Measurements from ENCODE around the gene TUBGCP4. TPM values are rescaled to one million over a fixed set of nuclear protein-coding genes. Genes with fewer than 3 reads are reported as not detected.

The TUBGCP4 gene
- total RNA-seq, 4 donors from 2014 or later = 12.7 to 25.1 (median 16.0) TPM

DNA sequence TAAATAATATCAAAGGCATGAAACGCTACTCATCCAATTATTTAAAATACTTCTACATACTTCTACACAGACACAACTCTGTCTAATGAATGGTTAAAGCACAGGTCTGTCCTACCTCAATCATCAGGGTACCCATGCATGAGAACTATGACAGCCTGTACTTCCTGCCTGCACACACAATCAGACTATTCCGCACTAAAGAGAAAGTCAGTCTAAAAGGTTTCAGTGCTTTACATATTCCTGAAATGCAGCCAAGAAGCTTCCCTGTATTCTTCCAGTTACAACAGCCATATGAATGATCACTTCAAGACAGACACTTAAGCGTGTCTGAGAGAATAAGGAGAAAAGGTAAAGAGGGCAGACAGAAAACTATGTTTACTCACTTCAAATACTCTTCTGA is 58.8 kb downstream of the TUBGCP4 start:
- no peak for DNase-seq
- WGBS, 2 donors (ENCODE audit: low coverage in 1 of 2) = 70 to 74% methylated on average over 2 to 3 of the region's 3 CpGs
- H3K27ac ChIP-seq = no peak overlapping the region
- intact Hi-C loops (cut with DNase I; ENCODE audit: low total_unique reads) = no loop called here
- H3K27me3 ChIP-seq = no peaks in the 10 kb centered on the region
- no peak overlapping the region for H3K4me3 ChIP-seq
- in situ Hi-C loops (cut with MboI; ENCODE audit: low pct_ligation_motif_present in 1 of 4, low pct_unique_long_range_greater_than_20kb in 1 of 4, low sequenced_read_pairs in 3 of 4) = no loop called here
- TF ChIP-seq POLR2AphosphoS5 (IDR thresholded peaks at IDR 0.05) = no peak
- TF ChIP-seq, protein P1, sequence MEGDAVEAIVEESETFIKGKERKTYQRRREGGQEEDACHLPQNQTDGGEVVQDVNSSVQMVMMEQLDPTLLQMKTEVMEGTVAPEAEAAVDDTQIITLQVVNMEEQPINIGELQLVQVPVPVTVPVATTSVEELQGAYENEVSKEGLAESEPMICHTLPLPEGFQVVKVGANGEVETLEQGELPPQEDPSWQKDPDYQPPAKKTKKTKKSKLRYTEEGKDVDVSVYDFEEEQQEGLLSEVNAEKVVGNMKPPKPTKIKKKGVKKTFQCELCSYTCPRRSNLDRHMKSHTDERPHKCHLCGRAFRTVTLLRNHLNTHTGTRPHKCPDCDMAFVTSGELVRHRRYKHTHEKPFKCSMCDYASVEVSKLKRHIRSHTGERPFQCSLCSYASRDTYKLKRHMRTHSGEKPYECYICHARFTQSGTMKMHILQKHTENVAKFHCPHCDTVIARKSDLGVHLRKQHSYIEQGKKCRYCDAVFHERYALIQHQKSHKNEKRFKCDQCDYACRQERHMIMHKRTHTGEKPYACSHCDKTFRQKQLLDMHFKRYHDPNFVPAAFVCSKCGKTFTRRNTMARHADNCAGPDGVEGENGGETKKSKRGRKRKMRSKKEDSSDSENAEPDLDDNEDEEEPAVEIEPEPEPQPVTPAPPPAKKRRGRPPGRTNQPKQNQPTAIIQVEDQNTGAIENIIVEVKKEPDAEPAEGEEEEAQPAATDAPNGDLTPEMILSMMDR (IDR thresholded peaks at IDR 0.05) = no peak
- no peak for TF ChIP-seq POLR2A (IDR thresholded peaks at IDR 0.05)
- H3K9me3 ChIP-seq = no peaks in the 10 kb centered on the region
- peaks cover 0 to 37% (median 8%) of the 10 kb centered on the region in 4 donors for H3K36me3 ChIP-seq
- no peaks in the 10 kb centered on the region for H3K4me1 ChIP-seq

DNA sequence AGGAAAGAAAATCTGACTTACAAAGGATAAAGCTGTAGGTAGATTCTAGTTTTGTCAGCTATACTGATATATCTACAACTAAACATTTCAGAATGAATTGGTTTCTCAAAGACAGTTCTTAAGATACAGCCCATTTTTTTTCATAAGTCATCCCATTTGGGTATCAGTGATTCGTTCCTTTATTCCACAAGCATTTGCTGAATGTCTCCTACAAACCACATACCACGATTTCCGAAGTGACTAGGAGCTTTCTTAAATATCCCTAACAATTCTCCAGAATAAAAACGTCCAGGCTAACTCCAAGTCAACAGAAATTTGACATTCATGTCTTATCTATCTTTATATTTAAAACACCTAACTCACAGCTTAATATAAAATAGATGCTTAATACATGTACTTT is 62.3 kb downstream of the TUBGCP4 start:
- Histone ChIP-seq H3K9me3 (no peaks in the 10 kb centered on the region), H3K4me1 (no peaks in the 10 kb centered on the region), H3K27ac (no peak overlapping the region), H3K27me3 (no peaks in the 10 kb centered on the region), H3K4me3 (no peak overlapping the region), H3K36me3 (peaks cover 0 to 45% (median 12%) of the 10 kb centered on the region in 4 donors)
- WGBS, 2 donors (ENCODE audit: low coverage in 1 of 2) = 90 to 92% methylated on average over 4 of the region's 4 CpGs
- DNase-seq = no peak
- TF ChIP-seq POLR2AphosphoS5 (IDR thresholded peaks at IDR 0.05) = no peak
- TF ChIP-seq, protein P1 (IDR thresholded peaks at IDR 0.05) = no peak
- TF ChIP-seq EP300 (IDR thresholded peaks at IDR 0.05; ENCODE audit: low read depth) = no peak
- TF ChIP-seq POLR2A (IDR thresholded peaks at IDR 0.05) = no peak
- intact Hi-C loops (cut with DNase I; ENCODE audit: low total_unique reads) (no loop called here), in situ Hi-C loops (cut with MboI; ENCODE audit: low pct_ligation_motif_present in 1 of 4, low pct_unique_long_range_greater_than_20kb in 1 of 4, low sequenced_read_pairs in 3 of 4) (no loop called here)

GRCh38 chr15:43433661-43434303 is 62.9 kb downstream of the TUBGCP4 start:
- no peak overlapping the region for H3K4me3 ChIP-seq
- H3K27ac ChIP-seq = no peak overlapping the region
- intact Hi-C loops (cut with DNase I; ENCODE audit: low total_unique reads) (no loop called here), in situ Hi-C loops (cut with MboI; ENCODE audit: low pct_ligation_motif_present in 1 of 4, low pct_unique_long_range_greater_than_20kb in 1 of 4, low sequenced_read_pairs in 3 of 4) (no loop called here)
- no peaks in the 10 kb centered on the region for H3K9me3 ChIP-seq
- no peaks in the 10 kb centered on the region for H3K27me3 ChIP-seq
- peaks cover 0 to 39% (median 12%) of the 10 kb centered on the region in 4 donors for H3K36me3 ChIP-seq
- no peak for DNase-seq
- TF ChIP-seq POLR2A (IDR thresholded peaks at IDR 0.05) (no peak), POLR2AphosphoS5 (IDR thresholded peaks at IDR 0.05) (no peak), EP300 (IDR thresholded peaks at IDR 0.05; ENCODE audit: low read depth) (no peak)
- TF ChIP-seq, protein P1 (IDR thresholded peaks at IDR 0.05) = no peak
- H3K4me1 ChIP-seq = no peaks in the 10 kb centered on the region
- WGBS, 2 donors (ENCODE audit: low coverage in 1 of 2) = 78 to 92% methylated on average over 3 of the region's 3 CpGs

DNA sequence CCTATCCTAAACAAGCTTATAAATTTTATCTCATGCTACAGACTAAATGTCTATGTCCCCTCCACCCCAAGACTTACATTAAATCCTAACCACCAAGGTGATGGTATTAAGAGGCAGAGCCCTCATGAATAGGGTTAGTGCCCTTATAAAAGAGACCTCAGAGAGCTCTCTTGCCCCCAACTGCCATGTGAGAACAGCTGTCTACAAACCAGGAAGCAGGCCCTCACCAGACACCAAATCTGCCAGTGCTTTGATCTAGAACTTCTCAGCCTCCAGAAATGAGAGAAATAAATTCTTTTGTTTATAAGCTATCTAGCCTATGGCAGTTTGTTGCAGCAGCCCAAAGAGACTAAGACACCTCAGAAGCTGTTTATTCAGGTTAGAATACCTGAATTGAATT is 63.5 kb downstream of the TUBGCP4 start:
- in situ Hi-C loops (cut with MboI; ENCODE audit: low pct_ligation_motif_present in 1 of 4, low pct_unique_long_range_greater_than_20kb in 1 of 4, low sequenced_read_pairs in 3 of 4) (no loop called here), intact Hi-C loops (cut with DNase I; ENCODE audit: low total_unique reads) (no loop called here)
- TF ChIP-seq EP300 (IDR thresholded peaks at IDR 0.05; ENCODE audit: low read depth) (no peak), POLR2AphosphoS5 (IDR thresholded peaks at IDR 0.05) (no peak), POLR2A (IDR thresholded peaks at IDR 0.05) (no peak)
- TF ChIP-seq, protein P1 (IDR thresholded peaks at IDR 0.05) = no peak

More for the DNA sequence above, 63.5 kb downstream of the TUBGCP4 start:
- Histone ChIP-seq H3K36me3 (peaks cover 0 to 34% (median 12%) of the 10 kb centered on the region in 4 donors), H3K4me3 (no peak overlapping the region), H3K27me3 (no peaks in the 10 kb centered on the region), H3K9me3 (no peaks in the 10 kb centered on the region), H3K27ac (no peak overlapping the region), H3K4me1 (no peaks in the 10 kb centered on the region)
- DNase-seq = no peak
